Stimulated activated CD8-positive, alpha-beta memory T cell treated with anti-CD3 and anti-CD28 coated beads, Interleukin-2, amount 100 ng/mL, for 48 hours (primary cell): ENCODE results near the gene TCP11L1.
"Not testable (repeated sequence)": the region's sequence is repeated elsewhere in the genome, so short reads cannot be mapped to it uniquely, and the experiment has no call there.

ENCODE experiments used
- DNase-seq, 2 donors: peaks; one replicate each; pipeline ENCODE4 v3.0.0-alpha.2; 2020; ENCODE audit warnings: low read depth in 2 of 2

TCP11L1 gene

GRCh38 chr11:33028537-33028914, 10.8 kb upstream of the TCP11L1 start:
- no peak for DNase-seq

- DNase-seq: not testable (repeated sequence)
Measured at GRCh38 chr11:33029218-33029617, 10.2 kb upstream of the TCP11L1 start.

- DNase-seq: no peak
Measured at GRCh38 chr11:33033493-33033892, 5.9 kb upstream of the TCP11L1 start.

- DNase-seq: no peak
Measured at GRCh38 chr11:33035011-33035410, 4.4 kb upstream of the TCP11L1 start.

GRCh38 chr11:33040033-33040861, 875 bp downstream of the TCP11L1 start:
- DNase-seq: peak in 1 of 2 donors; percentile 19

GRCh38 chr11:33040862-33041453, 1.6 kb downstream of the TCP11L1 start:
- DNase-seq: no peak

GRCh38 chr11:33043221-33043830, 4.0 kb downstream of the TCP11L1 start:
- DNase-seq: no peak

GRCh38 chr11:33044285-33044756, 4.9 kb downstream of the TCP11L1 start:
- no peak for DNase-seq

- no peak for DNase-seq
Measured at GRCh38 chr11:33045551-33046255, 6.3 kb downstream of the TCP11L1 start.

- not testable (repeated sequence) for DNase-seq
Measured at GRCh38 chr11:33048701-33049100, 9.3 kb downstream of the TCP11L1 start.

GRCh38 chr11:33049565-33050408, 10.4 kb downstream of the TCP11L1 start:
- DNase-seq: not testable (repeated sequence)

GRCh38 chr11:33052231-33052630, 12.9 kb downstream of the TCP11L1 start:
- DNase-seq: no peak

GRCh38 chr11:33055375-33055774, 16.0 kb downstream of the TCP11L1 start:
- DNase-seq: no peak

GRCh38 chr11:33057284-33057683, 17.9 kb downstream of the TCP11L1 start:
- no peak for DNase-seq

- DNase-seq: no peak
Measured at GRCh38 chr11:33059331-33060007, 20.1 kb downstream of the TCP11L1 start.

GRCh38 chr11:33060271-33060670, 20.9 kb downstream of the TCP11L1 start:
- no peak for DNase-seq

- no peak for DNase-seq
Measured at GRCh38 chr11:33062137-33062536, 22.8 kb downstream of the TCP11L1 start.

GRCh38 chr11:33063326-33063881, 24.0 kb downstream of the TCP11L1 start:
- no peak for DNase-seq

- no peak for DNase-seq
Measured at GRCh38 chr11:33064033-33064825, 24.9 kb downstream of the TCP11L1 start.
